CD4-positive, alpha-beta T cell treated with Interleukin-6 at 100 ng/mL for 8 hours (primary cell): ENCODE data around the gene HBG2.
"Not testable (repeated sequence)": the region's sequence is repeated elsewhere in the genome, so short reads cannot be mapped to it uniquely, and the experiment has no call there.

Experiments
- DNase-seq: peaks from one replicate; pipeline ENCODE4 v3.0.0-alpha.2; 2020; ENCODE audit warnings: mixed read lengths, low spot score

HBG2 gene

DNA sequence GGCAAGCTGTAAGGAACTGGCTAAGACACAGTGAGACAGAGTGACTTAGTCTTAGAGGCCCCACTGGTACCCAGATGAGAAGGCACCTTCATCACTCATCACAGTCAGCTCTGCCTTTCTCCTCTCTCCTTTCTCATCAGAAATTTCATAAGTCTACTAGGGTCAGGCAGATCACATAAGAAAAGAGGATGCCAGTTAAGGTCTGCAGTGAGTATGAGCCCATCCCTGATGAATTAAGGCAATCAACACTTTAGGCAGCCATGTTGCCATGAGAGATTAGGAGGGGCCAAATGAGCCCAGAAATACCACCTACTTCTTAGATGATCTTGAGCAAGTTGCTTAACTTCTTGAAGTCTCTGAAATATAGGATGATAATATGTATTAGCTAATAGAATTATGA lies 27.0 kb upstream of the HBG2 start:
- no peak for DNase-seq

DNA sequence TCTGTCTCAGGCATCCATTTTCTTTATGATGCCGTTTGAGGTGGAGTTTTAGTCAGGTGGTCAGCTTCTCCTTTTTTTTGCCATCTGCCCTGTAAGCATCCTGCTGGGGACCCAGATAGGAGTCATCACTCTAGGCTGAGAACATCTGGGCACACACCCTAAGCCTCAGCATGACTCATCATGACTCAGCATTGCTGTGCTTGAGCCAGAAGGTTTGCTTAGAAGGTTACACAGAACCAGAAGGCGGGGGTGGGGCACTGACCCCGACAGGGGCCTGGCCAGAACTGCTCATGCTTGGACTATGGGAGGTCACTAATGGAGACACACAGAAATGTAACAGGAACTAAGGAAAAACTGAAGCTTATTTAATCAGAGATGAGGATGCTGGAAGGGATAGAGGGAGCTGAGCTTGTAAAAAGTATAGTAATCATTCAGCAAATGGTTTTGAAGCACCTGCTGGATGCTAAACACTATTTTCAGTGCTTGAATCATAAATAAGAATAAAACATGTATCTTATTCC lies 26.1 kb upstream of the HBG2 start:
- no peak for DNase-seq

DNA sequence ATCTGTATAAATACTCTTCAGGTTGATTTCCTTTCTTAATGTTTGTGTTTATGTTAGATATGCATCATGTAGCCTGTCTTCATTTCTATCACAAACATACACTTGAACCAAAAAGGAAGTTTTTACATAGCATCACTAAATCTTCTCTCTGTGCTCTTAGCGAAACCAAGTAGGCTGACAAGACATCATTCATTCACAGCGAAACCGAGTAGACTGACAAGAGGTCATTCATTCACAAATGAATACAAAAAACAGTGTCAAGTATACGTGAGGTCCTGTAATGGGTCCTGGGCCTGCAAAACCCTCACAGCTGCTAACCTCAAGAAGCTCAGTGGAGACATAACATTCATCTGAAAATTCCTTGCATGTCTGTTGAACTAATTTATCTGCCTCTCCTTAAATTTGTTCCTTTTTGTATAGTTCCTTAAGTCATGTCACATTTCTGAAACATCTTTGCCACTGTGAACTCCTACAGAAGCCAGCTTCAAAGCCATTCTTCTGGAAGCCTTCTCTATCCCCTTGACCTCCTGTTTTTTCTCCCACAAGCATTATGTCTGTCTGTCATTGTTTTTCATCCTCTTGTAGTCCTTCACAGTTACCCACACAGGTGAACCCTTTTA lies 25.0 kb upstream of the HBG2 start:
- DNase-seq = no peak

DNA sequence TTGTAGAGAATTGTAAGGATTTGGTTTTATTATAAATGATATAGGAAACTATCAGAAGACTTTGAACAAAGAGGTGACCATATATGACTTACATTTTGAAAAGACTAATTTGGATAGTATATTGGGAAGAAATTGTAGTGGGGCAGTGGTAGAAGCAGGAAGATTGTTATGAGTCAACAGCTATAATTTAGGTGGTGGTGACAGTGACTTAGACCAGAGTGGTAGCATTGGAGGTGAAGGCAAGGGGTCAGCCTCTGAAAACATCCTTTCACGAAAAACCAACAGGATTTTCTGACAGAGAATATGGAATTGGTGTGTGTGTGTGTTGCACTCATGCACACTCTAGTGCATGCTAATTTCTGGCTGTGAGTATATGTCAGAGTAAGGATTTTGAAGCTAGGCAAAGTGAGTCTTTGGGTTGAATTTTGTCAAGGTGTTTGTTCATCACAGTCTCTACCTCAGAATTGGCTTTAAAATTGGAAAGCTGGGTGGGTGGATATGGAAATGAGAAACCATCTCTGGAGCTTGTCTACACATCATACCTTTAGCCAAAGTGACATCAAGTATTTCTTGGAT lies 23.3 kb upstream of the HBG2 start:
- no peak for DNase-seq

DNA sequence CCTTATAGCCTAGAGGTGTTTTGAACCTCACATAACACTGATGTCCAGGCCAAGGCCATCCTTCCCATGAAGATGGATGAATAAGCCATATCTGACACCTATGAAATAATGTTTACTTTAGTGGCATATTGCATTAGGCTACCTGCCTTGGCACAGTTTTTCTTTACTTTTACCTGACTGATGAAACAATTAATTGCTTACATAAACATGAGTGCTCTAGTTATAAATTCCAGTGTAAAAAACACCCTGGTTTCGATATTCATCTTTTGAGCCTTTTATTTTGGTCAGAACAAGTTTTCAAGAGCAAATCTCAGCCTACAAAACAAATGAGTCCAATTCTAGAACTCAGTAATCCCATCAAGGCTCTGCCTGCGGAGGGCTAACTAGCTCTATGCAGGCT lies 22.1 kb upstream of the HBG2 start:
- DNase-seq = no peak

DNA sequence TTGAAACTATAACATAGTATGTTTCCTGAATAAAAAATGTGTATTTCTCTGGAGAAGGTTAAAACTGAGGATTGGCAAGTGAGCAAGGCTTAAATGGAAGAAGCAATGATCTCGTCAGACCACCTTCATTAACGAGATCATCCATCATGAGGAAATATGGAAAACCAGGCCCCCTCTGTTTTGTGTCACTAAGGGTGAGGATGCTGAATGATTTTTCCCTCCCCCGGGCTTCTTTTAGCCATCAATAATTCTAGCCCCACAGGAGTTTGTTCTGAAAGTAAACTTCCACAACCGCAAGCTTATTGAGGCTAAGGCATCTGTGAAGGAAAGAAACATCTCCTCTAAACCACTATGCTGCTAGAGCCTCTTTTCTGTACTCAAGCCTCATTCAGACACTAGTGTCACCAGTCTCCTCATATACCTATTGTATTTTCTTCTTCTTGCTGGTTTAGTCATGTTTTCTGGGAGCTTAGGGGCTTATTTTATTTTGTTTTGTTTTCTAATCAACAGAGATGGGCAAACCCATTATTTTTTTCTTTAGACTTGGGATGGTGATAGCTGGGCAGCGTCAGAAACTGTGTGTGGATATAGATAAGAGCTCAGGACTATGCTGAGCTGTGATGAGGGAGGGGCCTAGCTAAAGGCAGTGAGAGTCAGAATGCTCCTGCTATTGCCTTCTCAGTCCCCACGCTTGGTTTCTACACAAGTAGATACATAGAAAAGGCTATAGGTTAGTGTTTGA lies 21.0 kb upstream of the HBG2 start:
- no peak for DNase-seq

DNA sequence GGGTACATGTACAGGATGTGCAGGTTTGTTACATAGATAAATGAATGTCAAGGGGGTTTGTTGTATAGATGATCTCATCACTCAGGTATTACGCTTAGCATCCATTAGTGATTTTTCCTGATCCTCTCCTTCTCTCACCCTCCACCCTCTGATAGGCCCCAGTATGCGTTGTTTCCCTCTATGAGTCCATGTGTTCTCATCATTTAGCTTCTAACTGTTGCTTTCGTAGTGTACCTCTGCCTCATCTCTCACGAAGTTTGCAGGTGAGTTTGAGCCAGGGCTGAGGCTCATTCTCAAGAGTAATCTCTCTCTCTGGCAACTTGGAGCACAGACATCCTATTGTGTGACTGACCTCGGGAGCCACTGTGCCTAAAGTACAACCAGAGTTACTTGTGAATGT lies 19.8 kb upstream of the HBG2 start:
- no peak for DNase-seq

DNA sequence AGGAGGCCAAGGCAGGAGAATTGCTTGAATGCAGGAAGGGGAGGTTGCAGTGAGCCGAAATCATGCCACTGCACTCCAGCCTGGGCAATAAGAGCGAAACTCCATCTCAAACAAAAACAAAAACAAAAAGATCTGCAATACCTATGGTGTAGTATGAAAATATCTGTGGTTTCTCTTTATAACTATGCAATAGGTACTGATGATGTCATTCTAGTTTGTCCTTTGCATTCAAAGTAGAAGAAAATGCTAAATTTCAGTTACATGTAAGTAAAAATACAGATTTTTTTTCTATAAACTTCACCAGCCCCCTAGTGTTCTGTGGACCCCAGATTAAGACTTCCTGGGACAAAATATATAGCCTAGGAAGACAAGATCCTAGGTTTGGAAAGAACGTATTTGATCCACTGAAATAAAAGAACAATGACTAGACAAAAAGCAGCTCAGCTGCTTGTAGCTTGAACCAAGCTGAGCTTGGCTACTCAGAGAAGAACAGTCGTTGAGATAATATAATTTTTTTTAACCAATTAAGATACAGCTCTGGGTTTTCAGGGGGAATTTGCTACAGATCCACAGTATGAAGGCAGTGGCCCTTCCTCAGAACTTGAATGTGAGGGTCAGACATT lies 17.9 kb upstream of the HBG2 start:
- DNase-seq = no peak

DNA sequence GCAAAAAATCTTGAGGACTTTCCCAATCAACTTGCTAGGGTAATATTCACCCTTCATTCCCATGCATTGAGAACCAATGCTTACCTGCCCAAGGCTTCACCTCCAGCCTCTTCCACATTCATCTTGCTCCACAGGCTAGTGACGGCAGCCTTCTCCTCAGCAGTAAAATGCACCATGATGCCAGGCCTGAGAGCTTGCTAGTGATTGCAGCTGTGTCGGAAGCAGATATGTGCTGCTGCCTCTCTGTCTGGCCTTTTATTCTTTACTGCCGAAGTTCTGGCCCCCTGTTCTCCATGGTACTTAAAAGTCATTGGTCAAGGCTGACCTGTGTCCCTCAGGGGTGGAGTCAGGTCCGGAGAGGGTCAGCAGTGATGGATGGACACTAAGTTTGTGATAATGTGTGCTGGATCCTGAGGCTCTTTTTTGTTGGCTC lies 15.2 kb upstream of the HBG2 start, which contains the start of gene HBE1:
Gene HBE1 (minus strand): TSS at position 231 of the 433 bp plus-strand sequence. CDS start 55 bp downstream, at position 176.
- no peak for DNase-seq

DNA sequence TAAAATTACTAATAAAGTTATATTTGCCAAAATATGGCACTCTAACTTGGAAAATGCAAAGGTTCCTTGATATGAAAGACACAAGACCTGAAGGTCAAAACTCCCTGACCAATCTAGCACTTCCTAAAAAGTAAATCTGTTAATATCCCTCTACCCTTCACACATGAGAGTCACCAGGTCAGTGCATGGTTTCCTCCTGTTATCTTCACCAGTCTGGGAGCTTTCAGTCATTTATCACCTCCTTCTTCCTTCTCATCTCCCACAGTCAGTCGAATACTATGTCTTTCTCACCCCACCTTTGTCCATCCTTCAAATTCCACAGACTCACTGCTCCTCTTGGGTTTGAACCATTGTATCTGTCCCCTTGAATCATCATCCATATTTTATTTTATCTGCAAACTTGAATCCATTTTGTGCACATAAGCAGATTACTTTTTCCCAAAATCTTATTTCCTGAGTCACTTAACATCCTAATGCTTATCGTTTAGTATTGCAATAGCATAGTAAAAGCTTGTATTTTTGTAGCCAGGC lies 12.5 kb upstream of the HBG2 start:
- no peak for DNase-seq

DNA sequence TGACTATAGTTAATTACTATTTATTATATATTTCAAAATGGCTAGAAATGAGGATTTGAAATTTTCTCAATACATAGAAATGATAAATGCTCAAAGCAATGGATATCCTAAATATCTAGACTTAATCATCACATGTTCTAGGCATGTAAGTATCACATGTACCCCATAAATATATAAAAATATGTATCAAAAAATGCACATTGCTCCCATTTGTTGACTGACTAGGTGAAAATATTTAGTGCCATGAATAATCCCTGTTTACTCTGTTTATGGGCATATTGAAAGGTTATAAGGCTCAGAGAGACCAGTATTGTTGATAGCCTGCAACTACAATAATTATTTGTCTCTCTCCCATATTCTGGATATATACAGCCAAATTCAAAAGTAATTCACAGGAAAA lies 12.0 kb upstream of the HBG2 start:
- no peak for DNase-seq

DNA sequence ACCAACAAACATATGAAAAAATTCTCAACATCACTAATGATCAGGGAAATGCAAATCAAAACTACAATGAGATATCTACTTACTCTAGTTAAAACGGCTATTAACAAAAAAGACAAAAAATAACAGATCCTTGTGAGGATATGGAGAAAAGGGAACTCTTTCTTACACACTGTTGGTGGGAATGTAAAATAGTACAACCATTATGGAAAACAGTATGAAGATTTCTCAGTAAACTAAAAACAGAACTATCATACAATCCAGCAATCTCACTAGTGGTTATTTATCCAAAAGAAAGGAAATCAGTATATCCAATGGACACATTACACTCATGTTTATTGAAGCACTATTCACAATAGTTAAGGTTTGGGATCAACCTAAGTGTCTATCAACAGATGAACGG lies 11.3 kb upstream of the HBG2 start:
- no peak for DNase-seq

DNA sequence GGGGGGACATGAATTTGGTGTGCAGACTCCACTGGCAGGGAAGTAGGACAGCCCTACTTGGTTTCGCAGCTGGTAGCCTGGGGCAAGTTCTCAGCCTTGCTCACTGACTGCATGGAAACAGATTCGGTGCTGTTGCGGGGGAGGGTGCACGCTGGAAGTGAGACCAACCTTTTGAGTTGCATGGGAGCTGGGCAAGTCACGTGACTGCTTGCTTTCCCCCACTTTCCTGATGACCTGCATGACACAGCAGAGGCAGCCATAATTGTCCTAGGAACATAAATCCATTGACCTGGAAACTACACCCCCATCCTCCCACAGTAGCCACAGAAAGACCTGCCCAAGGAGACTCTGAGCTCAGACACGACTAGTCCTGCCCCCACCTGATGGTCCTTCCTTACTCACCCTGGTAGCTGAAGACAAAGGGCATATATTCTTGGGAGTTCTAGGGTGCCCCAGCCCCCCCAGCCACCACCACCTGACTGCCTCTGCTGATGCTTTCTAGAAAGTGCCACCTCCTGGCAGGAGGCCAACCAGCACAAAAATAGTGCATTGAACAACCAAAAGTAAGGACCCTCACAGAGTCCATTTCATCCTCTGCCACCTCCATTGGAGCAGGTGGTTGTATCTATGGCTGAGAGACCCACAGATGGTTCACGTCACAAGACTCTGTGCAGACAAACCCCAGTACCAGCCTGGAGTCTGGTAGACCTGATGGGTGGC lies 4.1 kb upstream of the HBG2 start:
- no peak for DNase-seq

DNA sequence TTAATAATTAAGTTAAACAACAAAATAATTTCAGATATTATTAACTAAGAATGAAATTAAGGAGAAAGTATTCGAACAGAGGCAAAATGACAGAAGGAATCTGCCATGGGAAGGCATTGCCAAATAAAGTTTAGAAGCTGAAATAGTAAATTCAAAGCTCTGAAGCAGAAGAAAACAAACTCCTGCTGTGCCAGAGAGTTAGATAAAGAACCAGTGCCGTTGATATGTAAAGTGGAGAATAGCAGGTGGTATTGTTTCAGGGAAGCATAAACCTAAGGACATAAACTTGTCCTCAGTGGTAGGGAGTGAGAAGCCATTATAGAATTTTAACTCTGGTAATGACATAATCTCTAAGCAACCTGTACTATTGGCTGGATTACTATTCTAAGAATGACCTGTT lies 2.7 kb upstream of the HBG2 start:
- no peak for DNase-seq

DNA sequence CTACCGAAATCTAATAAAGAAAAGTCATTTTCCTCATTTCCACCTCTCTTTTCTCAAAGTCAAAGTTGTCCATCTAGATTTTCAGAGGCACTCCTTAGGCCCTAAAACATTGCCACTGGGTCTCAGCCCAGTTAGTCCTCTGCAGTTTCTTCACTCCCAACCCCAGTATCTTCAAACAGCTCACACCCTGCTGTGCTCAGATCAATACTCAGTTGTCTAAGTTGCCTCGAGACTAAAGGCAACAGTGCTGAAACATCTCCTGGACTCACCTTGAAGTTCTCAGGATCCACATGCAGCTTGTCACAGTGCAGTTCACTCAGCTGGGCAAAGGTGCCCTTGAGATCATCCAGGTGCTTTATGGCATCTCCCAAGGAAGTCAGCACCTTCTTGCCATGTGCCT lies 558 bp downstream of the HBG2 start:
- not testable (repeated sequence) for DNase-seq

DNA sequence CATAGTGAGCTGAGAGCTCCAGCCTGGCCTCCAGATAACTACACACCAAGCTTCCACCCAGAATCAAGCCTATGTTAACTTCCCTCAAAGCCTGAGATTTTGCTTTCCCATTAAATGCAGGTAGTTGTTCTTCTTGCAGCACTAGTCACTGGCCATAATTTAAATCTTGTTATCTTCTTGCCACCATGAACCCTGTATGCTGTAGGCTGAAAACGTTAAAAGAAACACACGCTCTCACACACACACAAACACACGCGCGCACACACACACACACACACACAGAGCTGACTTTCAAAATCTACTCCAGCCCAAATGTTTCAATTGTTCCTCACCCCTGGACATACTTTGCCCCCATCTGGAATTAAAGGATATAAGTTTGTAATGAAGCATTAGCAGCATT lies 1.1 kb downstream of the HBG2 start:
- DNase-seq = not testable (repeated sequence)

DNA sequence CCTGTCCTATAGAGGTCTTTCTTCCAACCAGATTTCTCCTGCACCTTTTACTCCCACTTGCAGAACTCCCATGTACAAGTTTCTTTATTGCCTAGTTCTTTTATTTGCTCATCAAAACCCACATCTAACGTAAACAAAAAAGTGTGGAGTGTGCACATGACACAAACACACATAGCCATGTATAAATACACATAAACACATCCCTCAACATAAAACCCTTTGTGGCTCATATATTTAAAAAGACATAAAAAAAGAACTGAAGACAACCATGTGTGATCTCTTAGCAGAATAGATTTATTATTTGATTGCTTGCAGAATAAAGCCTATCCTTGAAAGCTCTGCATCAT lies 1.7 kb downstream of the HBG2 start:
- no peak for DNase-seq

DNA sequence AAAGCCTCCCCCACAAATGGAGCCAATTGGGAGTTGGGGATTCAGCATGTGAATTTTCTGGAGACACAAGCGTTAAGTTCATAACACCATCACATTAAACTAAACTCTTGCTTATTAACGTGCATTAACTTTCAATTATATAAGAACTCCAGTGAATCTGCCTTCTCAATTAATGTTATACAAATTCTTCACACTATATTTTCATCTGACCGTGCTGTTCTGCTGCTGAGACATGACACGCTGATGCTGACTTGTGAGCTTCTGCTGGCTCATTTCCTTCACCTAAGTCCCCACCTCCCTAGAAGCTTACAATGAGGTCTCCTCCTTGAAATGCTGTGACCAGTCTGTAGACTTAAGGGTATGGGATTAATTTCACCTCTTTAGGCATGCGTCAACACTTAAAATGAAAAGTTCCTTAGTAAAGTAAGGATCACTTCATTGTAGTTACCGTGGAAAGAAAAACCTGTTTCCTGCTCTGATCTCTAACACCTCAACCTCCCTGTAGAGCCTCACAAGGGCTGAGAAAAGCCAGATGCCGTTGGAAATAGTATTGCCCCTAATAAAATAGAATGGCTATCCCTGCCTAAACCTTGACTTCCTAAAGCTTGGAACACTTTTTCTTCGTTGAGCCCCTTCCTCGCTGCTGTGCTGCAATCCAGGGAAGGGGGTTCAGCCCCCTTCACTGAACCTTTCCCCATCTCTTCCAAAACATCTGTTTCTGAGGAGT lies 2.2 kb downstream of the HBG2 start:
- DNase-seq = no peak

DNA sequence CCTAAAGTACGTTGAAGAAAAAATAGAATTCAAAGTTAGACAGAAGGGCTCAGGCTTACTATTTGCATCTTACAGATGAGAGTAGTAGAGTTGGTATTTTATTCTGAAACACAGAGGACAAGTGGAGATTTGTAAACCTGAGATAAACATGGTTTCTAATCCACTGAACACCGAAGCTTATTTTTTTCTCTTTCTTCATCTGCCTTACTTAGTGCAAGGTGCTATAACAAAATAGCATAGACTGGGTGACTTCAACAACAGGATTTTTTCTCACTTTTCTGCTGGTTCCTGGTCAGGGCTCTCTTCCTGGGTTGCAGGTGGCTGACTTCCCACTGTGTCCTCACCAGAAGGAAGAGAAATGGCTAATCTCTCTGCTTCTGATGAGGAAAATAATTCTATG lies 2.8 kb downstream of the HBG2 start:
- DNase-seq = no peak

DNA sequence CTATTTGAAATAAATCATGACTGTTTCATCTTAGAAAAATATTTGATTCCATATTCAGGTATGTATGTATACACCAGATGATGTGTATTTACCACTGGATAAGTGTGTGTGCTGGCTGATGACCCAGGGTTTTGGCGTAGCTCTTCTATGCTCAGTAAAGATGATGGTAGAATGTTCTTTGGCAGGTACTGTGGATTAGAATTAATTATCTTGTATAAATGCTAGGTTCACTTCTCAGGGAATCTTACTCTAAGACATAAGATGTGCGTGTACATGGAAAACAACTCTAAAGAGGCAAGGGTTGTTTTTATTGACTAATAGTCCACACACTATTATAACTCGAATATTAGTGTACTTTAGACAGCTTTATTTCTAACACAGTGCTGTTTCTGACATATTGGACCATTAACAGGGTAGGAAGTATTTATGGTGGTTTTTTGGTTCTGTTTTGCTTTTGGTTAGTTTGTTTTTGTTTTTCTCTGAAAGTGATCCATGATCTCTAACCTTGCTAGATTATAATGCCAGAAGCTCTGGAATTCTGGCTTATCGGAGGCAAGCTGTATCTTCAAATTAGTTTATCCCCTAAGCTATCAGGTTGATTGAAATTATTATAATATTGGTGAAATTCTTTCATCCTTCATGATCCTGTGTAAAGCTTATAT lies 3.9 kb downstream of the HBG2 start:
- DNase-seq = no peak
